Measurements from ENCODE around the gene FKTN.

Gene FKTN

GRCh38 chr9:105679257-105680022 lies 121.5 kb downstream of the FKTN start:
- no peak for DNase-seq

GRCh38 chr9:105681313-105681712 lies 123.4 kb downstream of the FKTN start:
- DNase-seq, result no peak

- DNase-seq, result no peak
These were observed 123.8 kb downstream of the FKTN start for GRCh38 chr9:105681724-105682123.

GRCh38 chr9:105683688-105684275 lies 125.9 kb downstream of the FKTN start:
- no peak for DNase-seq

GRCh38 chr9:105686936-105687335 lies 129.0 kb downstream of the FKTN start:
- no peak for DNase-seq
